Measurements from ENCODE around the gene SLC24A4.

SLC24A4 gene

DNA sequence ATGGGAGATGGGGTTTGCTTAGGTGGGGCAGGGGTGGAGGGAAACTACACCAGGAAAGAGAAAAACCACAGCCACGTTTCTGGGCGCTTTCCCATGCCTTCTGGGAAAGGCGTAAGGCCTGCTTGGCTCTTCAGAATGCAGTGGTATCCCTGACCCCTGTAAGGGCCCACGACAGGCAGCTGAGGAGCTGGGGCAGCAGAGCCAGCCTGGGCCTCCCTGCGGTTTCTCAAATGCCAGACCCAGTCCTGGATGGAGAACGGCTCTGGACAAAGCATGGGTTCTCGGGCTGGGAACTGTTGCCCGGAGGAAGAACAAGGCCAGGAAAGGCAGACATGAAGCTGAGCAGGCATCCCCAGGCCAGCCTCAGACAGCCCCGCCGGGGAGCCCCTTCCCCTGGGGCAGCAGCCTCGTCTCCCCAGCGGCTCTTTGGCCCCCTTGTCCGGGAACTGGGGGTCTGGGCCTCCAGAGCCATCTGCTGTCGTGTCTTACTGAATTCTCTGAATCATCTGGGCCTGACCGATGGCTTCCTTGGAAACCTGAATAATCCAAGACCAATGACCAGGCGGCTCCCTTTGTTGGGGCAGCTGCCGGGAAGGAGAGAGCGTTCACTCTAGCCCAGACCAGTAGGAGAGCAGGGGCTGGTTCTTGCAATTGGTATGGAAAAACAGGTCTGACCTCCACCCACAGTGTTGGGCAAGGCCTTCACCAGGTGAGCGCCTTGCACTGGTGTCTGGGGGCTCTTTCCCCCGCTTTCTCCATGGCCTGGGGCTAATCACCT, 126.6 kb downstream of the SLC24A4 start:
- peaks cover 7% of the 10 kb centered on the region for H3K9me3 ChIP-seq (ENCODE audit: control insufficient read depth, insufficient read depth, low read depth, low read length)
- H3K9ac ChIP-seq (ENCODE audit: low read length) = no peak overlapping the region
- no peaks in the 10 kb centered on the region for H3K36me3 ChIP-seq (ENCODE audit: control insufficient read depth, insufficient read depth, low read length)
- no peak overlapping the region for H3K27ac ChIP-seq (ENCODE audit: low read depth, low read length)
- H3K27me3 ChIP-seq (ENCODE audit: control insufficient read depth, insufficient read depth, low read length) = no peaks in the 10 kb centered on the region
- H3K4me1 ChIP-seq (ENCODE audit: control insufficient read depth, insufficient read depth, low read length) = no peaks in the 10 kb centered on the region; the same call in 1 of the 2 replicates
- H3K4me3 ChIP-seq (ENCODE audit: low read depth, low read length) = no peak overlapping the region

DNA sequence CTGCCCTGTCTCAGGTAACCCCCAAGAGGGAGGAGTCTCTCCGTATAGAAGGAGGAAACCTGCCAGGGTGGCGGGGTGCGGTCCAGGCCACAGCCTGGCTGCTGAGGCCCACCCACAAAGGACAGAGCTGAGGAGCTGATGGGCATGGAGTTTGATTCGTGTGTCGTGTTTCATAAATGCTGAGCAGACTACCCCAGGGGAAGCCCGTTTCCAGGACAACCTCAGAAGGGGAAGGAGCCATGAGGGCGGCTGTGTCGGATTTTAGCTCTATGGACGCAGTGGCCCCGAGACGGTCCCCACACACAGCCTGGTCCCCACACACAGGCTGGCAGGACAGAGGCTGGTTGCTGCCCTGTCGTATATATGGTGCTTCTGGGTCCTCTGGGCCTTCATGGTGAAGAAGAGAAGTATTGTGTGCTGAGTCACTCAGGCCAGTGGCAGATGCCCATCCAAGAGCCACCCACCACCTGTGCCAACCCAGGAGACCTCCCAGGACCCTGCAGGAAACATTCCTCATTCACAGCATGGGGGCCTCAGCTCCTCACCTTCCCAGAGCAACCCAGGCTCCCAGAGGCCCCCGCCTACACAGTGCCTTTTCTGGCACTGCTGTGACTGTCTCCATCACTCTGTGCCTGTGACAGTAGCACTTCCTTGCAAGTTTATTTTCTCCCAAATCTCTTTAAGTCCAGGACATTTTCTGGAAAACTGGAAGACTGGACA, 127.5 kb downstream of the SLC24A4 start:
- no peak overlapping the region for H3K4me3 ChIP-seq (ENCODE audit: low read depth, low read length)
- no peaks in the 10 kb centered on the region; the same call in 1 of the 2 replicates for H3K4me1 ChIP-seq (ENCODE audit: control insufficient read depth, insufficient read depth, low read length)
- no peak overlapping the region for H3K27ac ChIP-seq (ENCODE audit: low read depth, low read length)
- no peak overlapping the region for H3K9ac ChIP-seq (ENCODE audit: low read length)
- H3K9me3 ChIP-seq (ENCODE audit: control insufficient read depth, insufficient read depth, low read depth, low read length) = peaks cover 5% of the 10 kb centered on the region
- H3K36me3 ChIP-seq (ENCODE audit: control insufficient read depth, insufficient read depth, low read length) = no peaks in the 10 kb centered on the region
- H3K27me3 ChIP-seq (ENCODE audit: control insufficient read depth, insufficient read depth, low read length) = no peaks in the 10 kb centered on the region

DNA sequence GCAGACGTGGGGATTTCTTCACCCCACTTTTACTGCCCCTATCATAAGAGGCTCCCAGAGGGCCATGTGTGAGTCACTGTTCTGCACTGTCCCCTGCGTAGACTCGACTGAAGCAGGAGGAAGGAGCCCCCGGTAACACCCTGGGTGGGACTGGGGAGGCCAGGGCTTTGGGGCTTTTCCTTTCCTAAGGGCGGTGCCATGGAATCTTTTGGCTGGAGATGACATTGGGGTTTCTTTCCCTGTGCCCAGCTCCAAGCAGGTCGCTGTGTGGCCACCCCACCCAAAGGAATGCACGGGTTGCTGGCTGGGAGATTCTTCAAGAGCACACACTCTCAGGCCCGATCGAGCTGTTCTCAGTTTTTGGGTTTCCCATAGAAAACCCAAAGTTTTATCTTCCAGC, 128.3 kb downstream of the SLC24A4 start:
- Histone ChIP-seq H3K27ac (ENCODE audit: low read depth, low read length) (no peak overlapping the region), H3K27me3 (ENCODE audit: control insufficient read depth, insufficient read depth, low read length) (no peaks in the 10 kb centered on the region), H3K9me3 (ENCODE audit: control insufficient read depth, insufficient read depth, low read depth, low read length) (no peaks in the 10 kb centered on the region), H3K4me3 (ENCODE audit: low read depth, low read length) (no peak overlapping the region), H3K36me3 (ENCODE audit: control insufficient read depth, insufficient read depth, low read length) (no peaks in the 10 kb centered on the region), H3K4me1 (ENCODE audit: control insufficient read depth, insufficient read depth, low read length) (no peaks in the 10 kb centered on the region; the same call in 1 of the 2 replicates), H3K9ac (ENCODE audit: low read length) (no peak overlapping the region)

DNA sequence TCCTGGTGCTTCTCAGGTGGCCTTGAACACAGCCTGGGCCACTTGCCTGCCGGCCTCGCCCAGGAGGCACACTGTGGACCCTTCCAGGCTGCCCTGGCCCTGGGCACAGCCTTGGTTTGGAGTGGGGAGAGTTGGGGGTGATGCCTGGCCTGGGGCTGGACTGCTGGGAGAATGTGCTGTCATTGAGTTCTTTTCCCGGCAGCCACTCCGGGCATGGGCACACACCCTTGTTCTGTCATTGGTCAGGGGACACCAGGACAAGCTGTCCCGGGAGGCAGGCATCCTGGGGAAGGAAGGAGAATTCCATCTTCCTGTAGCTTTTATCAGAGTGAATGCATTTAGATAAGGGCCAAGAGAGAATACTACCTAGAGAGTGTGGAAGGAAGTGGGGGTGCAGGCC, 128.8 kb downstream of the SLC24A4 start:
- H3K27ac ChIP-seq (ENCODE audit: low read depth, low read length) = no peak overlapping the region
- no peaks in the 10 kb centered on the region for H3K36me3 ChIP-seq (ENCODE audit: control insufficient read depth, insufficient read depth, low read length)
- H3K4me1 ChIP-seq (ENCODE audit: control insufficient read depth, insufficient read depth, low read length) = no peaks in the 10 kb centered on the region; the same call in 1 of the 2 replicates
- no peaks in the 10 kb centered on the region for H3K9me3 ChIP-seq (ENCODE audit: control insufficient read depth, insufficient read depth, low read depth, low read length)
- H3K4me3 ChIP-seq (ENCODE audit: low read depth, low read length) = no peak overlapping the region
- no peak overlapping the region for H3K9ac ChIP-seq (ENCODE audit: low read length)
- no peaks in the 10 kb centered on the region for H3K27me3 ChIP-seq (ENCODE audit: control insufficient read depth, insufficient read depth, low read length)

DNA sequence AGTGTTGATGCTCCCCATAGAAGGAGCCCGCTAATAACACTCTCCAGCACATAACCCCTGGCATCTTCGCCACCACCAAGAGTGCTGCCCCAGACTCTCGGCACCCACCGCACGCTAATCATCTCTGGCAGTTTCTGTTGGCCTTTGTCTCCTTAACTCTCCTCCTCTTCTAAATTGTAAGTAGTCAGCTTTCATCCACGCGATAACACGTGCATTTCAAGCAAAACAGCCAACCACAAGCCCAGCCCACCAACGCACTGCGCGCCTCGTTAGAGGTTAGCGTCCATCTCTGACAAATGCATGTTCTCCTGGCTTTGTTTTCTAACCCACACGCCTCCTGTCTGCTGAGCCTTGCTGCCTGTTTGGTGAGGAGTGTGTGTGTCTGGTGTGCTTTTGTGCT, 129.5 kb downstream of the SLC24A4 start:
- no peaks in the 10 kb centered on the region for H3K9me3 ChIP-seq (ENCODE audit: control insufficient read depth, insufficient read depth, low read depth, low read length)
- no peaks in the 10 kb centered on the region for H3K36me3 ChIP-seq (ENCODE audit: control insufficient read depth, insufficient read depth, low read length)
- H3K27me3 ChIP-seq (ENCODE audit: control insufficient read depth, insufficient read depth, low read length) = no peaks in the 10 kb centered on the region
- H3K9ac ChIP-seq (ENCODE audit: low read length) = no peak overlapping the region
- H3K4me1 ChIP-seq (ENCODE audit: control insufficient read depth, insufficient read depth, low read length) = no peaks in the 10 kb centered on the region; the same call in 1 of the 2 replicates
- H3K27ac ChIP-seq (ENCODE audit: low read depth, low read length) = no peak overlapping the region
- no peak overlapping the region for H3K4me3 ChIP-seq (ENCODE audit: low read depth, low read length)

DNA sequence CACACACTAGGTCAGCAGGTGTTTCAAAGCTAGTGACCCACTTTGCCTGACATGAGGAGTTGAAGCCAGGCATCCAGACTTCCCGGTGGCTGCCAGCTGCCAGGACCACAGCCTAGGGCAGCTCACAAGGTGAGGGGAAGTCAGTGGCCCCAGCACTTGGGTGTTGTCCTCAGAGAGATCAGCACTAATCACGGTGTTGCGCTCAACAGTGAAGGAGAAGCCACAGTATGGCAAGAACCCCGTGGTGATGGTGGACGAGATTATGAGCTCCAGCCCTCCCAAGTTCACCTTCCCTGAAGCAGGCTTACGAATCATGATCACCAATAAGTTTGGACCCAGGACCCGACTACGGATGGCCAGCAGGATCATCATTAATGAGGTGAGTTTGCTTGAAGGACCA, 130.7 kb downstream of the SLC24A4 start:
- H3K36me3 ChIP-seq (ENCODE audit: control insufficient read depth, insufficient read depth, low read length) = no peaks in the 10 kb centered on the region
- no peak overlapping the region for H3K9ac ChIP-seq (ENCODE audit: low read length)
- H3K4me3 ChIP-seq (ENCODE audit: low read depth, low read length) = no peak overlapping the region
- H3K4me1 ChIP-seq (ENCODE audit: control insufficient read depth, insufficient read depth, low read length) = no peaks in the 10 kb centered on the region; the same call in 1 of the 2 replicates
- H3K27me3 ChIP-seq (ENCODE audit: control insufficient read depth, insufficient read depth, low read length) = no peaks in the 10 kb centered on the region
- no peak overlapping the region for H3K27ac ChIP-seq (ENCODE audit: low read depth, low read length)
- no peaks in the 10 kb centered on the region for H3K9me3 ChIP-seq (ENCODE audit: control insufficient read depth, insufficient read depth, low read depth, low read length)

DNA sequence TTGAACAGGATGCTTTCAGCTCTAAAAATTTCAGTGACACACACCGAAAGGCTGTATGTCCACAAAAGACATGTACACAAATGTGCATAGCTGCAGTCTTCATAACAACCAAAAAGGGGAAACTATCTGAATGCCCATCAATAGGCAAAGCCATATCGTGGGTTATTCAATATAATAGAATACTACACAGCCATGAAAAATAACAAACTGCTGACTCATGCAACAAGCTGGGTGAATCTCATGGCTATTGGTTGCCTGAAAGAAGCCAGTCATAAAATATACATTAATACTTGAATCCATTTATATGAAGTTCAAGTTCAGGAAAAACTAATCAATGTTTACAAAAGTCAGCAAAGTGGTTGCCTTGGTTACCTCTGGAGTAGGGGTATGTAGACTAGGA, 132.3 kb downstream of the SLC24A4 start:
- Histone ChIP-seq H3K4me1 (ENCODE audit: control insufficient read depth, insufficient read depth, low read length) (peaks cover 6% of the 10 kb centered on the region; the same call in 1 of the 2 replicates), H3K27ac (ENCODE audit: low read depth, low read length) (no peak overlapping the region), H3K9me3 (ENCODE audit: control insufficient read depth, insufficient read depth, low read depth, low read length) (no peaks in the 10 kb centered on the region), H3K36me3 (ENCODE audit: control insufficient read depth, insufficient read depth, low read length) (no peaks in the 10 kb centered on the region), H3K27me3 (ENCODE audit: control insufficient read depth, insufficient read depth, low read length) (no peaks in the 10 kb centered on the region), H3K9ac (ENCODE audit: low read length) (no peak overlapping the region), H3K4me3 (ENCODE audit: low read depth, low read length) (no peak overlapping the region)

DNA sequence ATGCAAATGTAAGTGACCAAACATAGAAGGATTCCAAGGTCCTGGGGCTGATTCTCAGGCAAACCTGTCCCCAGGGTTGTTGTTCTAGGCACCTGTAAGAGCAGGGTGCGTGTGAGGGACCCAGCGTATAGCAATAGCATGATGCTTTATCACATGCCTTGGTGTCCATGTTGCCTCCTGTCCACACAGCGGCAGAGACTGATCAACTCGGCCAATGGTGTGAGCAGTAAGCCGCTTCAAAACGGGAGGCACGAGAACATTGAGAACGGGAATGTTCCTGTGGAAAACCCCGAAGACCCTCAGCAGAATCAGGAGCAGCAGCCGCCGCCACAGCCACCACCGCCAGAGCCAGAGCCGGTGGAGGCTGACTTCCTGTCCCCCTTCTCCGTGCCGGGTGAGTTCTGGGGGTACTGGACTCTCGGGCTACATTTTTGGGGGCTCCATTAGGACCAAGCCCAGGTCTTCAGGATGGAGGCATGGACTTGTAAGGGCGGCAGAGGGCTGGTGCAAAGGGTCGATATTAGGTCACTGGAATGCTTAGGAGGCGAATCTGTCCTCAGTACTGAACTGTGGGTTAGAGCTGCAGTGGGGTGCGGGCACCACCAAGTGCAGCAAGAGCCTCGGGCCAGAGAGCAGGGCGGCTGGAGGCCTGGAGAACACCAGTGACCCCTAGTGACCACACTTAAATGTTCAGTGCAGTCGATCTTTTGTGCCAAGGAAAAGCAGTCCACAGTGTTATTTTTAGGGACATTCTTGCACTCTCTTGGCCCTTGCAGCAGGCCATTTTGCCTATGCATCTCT, 133.4 kb downstream of the SLC24A4 start:
- no peaks in the 10 kb centered on the region for H3K27me3 ChIP-seq (ENCODE audit: control insufficient read depth, insufficient read depth, low read length)
- H3K4me1 ChIP-seq (ENCODE audit: control insufficient read depth, insufficient read depth, low read length) = peaks cover 6% of the 10 kb centered on the region; the same call in 1 of the 2 replicates
- H3K9ac ChIP-seq (ENCODE audit: low read length) = no peak overlapping the region

DNA sequence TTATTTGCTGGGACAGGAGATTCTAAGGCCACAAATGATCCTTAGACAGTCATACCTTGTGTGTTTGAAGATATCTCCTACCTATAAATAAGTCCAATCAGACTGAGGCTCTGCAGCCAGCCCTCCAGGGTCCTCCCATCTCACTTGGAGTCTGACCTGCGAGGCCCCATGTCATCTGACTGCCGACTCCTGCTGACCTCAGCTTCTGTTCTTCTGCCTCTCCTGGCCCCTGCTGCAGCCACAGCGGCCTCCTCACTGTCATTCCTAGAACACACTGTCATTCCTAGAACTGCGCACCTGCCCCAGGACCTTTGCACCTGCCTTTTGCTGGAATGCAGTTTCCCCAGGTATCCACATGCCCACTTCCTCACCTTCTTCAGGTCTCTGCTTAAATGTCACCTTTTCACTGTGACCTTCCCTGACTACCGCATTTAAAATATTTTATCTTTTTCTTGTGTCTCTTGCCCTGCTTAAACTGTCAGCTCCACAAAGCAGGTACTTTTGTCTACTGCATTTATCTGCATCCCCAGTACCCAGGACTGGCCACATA, 134.1 kb downstream of the SLC24A4 start:
- H3K36me3 ChIP-seq (ENCODE audit: control insufficient read depth, insufficient read depth, low read length) = no peaks in the 10 kb centered on the region
- no peak overlapping the region for H3K4me3 ChIP-seq (ENCODE audit: low read depth, low read length)
- no peak overlapping the region for H3K9ac ChIP-seq (ENCODE audit: low read length)
- peaks cover 6% of the 10 kb centered on the region; the same call in 1 of the 2 replicates for H3K4me1 ChIP-seq (ENCODE audit: control insufficient read depth, insufficient read depth, low read length)
- no peak overlapping the region for H3K27ac ChIP-seq (ENCODE audit: low read depth, low read length)
- H3K27me3 ChIP-seq (ENCODE audit: control insufficient read depth, insufficient read depth, low read length) = no peaks in the 10 kb centered on the region
- no peaks in the 10 kb centered on the region for H3K9me3 ChIP-seq (ENCODE audit: control insufficient read depth, insufficient read depth, low read depth, low read length)

More for the DNA sequence above, 133.4 kb downstream of the SLC24A4 start:
- Histone ChIP-seq H3K9me3 (ENCODE audit: control insufficient read depth, insufficient read depth, low read depth, low read length) (no peaks in the 10 kb centered on the region), H3K36me3 (ENCODE audit: control insufficient read depth, insufficient read depth, low read length) (no peaks in the 10 kb centered on the region), H3K27ac (ENCODE audit: low read depth, low read length) (no peak overlapping the region), H3K4me3 (ENCODE audit: low read depth, low read length) (no peak overlapping the region)

DNA sequence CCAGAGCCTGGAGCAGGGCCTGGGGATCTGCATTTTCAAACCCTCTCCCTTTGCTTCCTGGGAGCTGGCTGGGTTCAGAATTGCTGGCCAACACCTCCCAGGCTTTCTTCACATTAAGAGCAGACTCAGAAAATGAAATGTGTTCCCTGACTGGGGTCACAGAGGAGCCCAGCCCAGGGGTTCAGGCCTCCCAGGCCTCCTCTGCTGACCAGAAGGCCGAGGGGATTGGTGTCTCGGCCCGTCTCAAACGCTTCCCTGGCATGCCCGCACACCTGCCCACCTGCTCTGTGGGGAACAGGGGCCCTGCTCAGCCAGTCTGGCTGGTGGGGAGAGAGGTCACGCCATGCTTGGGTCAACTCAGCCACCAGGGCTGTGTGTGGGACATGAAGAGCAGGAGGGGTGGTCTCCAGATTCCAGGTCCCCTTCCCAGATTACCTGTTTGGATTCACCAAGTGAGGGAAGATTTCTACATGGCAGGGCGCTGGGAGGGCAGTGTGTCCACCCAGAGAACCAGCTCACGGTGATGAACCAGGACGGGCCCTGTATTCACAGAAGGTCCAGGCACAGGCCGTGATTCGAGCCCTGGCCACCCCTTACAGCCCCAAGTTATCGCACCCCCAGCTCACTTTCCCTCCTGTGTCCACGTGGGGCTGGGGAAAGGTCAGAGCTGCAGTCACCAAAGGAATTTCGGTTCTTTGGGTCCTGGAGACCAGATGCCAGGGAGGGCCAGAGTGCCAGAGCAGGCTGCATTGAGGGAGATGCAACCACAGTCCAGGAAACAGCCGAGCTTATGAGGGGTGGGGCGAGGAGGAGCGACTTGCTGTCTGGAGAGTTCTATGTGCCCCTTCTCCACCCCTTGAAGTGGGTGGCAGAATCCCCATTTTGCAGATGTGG, 135.4 kb downstream of the SLC24A4 start:
- Histone ChIP-seq H3K27ac (ENCODE audit: low read depth, low read length) (no peak overlapping the region), H3K36me3 (ENCODE audit: control insufficient read depth, insufficient read depth, low read length) (no peaks in the 10 kb centered on the region), H3K9ac (ENCODE audit: low read length) (no peak overlapping the region), H3K4me3 (ENCODE audit: low read depth, low read length) (no peak overlapping the region), H3K9me3 (ENCODE audit: control insufficient read depth, insufficient read depth, low read depth, low read length) (no peaks in the 10 kb centered on the region), H3K27me3 (ENCODE audit: control insufficient read depth, insufficient read depth, low read length) (no peaks in the 10 kb centered on the region), H3K4me1 (ENCODE audit: control insufficient read depth, insufficient read depth, low read length) (peaks cover 6% of the 10 kb centered on the region; the same call in 1 of the 2 replicates)
